Nucleus accumbens (tissue), 56 donors: ENCODE results near the gene ATP10A.

Experiments
- DNase-seq, 56 donors: peaks; one replicate each; lab custom pipeline; 2025; lab: John Stamatoyannopoulos, UW

Gene ATP10A

DNA sequence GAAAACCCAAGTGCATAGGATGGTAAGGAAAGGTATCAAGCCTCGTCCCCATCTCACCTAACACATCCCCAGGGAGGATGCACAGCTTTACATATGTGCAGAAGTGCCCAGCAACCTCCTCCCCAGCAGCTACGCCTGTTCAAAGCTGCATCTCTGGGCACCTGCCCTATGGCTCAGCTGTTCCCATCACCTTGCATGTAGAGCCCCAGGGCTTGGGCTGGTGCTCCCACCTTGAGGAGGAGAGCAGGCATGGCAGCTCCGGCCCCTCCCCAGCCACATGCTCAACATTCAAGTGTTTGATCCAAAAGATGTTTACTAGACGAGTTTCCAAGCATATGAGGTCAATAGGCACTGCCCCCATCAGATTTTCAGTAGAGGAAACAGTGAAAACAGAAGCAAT is 173.5 kb downstream of the ATP10A start:
- no peak for DNase-seq

- no peak for DNase-seq
These were observed 175.0 kb downstream of the ATP10A start for GRCh38 chr15:25688166-25688565.

GRCh38 chr15:25687689-25688088 is 175.4 kb downstream of the ATP10A start:
- no peak for DNase-seq

- DNase-seq, result no peak
These were observed 175.9 kb downstream of the ATP10A start for GRCh38 chr15:25687276-25687675.

GRCh38 chr15:25686780-25687179 is 176.3 kb downstream of the ATP10A start:
- no peak for DNase-seq

DNA sequence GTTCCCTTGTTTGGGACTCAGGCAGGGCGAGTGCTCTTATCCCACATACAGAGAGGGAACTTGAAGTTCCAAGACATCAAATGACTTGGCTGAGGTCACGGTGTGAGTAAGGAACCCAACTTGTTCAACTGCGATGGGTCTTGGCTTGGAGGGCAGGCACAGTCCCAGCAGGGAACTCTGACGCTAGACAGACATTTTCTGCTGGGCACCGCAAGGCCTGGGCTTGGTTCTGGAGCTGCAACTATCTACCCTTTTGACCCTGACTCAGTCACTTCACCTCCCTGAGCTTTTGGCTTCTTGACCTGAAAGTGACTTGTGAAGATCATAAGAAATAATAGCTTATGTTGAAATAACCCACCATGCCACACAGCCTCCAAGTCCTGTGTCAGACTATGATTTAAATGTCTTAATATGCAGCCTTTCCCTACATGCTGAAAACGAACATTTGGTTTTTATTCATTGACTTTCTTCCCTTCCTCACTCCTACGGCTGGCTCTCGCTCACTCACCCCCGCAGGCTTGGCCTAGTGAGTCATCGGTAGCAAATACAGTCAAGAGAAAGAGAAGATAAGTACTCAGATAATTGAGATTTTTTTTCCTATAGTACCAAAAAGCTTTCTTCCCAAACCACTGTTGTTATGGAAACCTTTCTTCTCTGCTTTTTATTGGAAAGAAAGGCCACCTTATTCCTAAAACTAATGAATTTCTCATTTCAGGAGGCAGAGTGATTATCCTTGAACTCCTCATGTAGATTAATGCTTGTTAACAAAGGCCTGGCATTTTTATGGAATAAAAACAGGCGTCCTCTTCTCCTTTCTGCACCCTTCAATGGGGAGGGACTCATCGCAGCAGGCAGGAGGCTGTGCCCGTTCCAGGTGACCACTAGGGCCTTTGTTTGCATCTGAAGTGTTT is 178.4 kb downstream of the ATP10A start:
- peak in 31 of 56 donors; percentile 6 to 84 (median 47) for DNase-seq

GRCh38 chr15:25683911-25684310 is 179.2 kb downstream of the ATP10A start:
- DNase-seq, result no peak

DNA sequence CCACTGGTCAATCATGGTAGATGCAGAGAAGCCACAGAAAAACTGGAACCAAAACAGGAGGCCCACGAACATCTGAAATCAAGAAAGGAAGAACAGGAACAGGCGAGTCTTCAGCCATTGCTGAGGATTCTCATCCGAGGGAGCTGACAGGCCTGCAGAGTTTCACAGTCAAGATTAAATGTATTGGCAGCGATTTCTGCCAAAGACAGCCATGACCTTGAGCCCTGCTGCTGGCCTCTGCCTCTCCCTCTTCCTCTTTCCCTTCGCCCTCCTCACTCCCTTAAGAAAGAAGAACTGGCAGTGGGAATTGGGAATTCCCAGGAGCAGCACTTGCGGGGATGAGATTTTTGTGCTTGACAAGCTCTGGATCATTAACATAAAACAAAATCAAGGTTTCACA is 179.7 kb downstream of the ATP10A start:
- DNase-seq, result no peak

- DNase-seq, result peak in 13 of 56 donors; percentile 7 to 52 (median 29)
These were observed 180.8 kb downstream of the ATP10A start for GRCh38 chr15:25682340-25682739.

DNA sequence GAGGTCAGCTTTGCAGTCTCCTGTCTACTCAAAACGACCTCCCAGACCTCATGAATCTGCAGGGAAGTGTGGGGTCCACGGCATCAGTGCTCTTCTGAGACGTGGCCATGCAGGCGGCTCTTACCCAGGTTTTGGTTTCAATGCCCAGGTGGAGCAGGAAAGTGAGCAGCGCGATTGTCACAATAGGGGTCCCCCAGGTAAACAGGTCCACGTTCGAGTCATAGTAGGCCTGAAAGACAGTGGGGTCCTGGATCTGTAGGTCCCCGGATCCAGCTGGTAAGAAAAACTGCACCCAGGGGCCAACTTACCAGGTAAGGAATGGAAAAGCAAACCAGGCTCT is 182.5 kb downstream of the ATP10A start:
- DNase-seq, result no peak

- no peak for DNase-seq
These were observed 183.0 kb downstream of the ATP10A start for GRCh38 chr15:25679964-25680685.

DNA sequence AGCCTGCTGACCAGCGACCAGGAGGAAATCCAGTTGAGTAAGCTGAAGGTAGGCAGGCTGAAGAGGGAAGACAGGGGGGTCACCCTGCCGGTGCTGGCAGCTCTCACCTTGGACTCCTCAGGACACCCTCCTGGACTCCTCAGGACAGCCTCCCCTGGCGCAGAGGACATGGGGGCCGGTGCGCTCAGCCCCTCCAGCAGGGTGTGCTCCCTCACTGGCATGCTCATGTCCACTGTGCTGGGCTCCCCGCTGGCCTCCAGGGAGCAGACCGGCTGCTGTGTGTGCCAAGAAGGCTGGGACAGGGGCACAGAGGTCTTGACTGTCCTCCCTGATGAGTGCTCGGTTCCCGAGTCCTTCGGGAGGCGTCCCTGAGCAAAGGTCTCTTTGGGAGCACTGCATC is 183.6 kb downstream of the ATP10A start:
- DNase-seq, result no peak

DNA sequence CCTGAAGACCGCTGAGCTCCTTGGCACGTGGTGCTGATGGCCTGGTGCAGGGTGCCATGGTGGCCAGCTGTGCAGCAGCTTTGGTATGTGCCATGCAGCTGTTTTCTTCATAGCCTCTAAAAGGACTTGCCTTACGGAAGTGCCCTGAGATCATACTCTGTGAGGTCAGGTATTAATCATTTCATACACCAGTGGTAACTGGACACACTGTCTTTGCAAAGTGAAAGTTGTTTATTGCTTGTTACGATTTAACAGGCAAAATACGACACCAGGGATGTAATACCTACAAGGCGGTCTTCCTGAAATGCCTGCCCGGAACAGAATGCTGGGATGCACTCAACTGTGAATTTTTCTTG is 184.6 kb downstream of the ATP10A start:
- DNase-seq, result no peak

DNA sequence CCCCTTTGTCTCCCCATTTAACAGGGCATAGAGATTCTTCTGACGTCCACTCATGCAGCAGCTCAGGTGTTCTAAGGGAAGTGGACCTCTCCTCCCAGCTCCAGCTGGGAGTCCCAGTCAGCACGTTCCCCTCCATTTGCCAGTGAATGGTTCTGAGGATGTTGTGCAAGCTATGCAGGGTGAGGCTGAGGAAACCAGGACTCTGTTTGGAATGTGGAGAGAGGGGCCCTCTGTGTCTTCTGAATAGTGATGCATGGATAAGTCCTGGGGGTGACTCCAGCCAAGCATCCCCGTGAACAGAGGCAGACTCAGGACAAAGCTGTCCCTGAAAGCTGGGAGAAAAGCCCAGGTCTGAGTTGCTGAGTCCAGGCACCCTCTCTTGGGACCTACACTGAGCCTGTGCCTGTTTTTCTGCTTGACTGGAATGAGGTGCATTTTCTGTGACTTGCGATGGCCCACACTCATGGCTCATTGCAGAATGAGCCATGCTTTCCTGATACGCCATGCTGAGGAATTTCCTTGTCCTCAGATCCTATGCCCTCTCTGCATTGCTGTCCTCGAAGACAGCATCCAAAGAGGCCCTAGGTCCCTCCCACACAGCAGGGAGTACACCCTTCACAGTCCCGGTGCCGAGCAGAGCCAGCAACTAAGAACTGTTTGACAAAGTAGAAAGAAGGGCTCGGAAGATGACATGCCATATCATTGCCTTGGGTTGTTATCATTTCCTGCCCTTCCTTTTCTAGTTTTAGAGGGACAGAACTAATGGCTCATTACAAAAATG is 185.2 kb downstream of the ATP10A start:
- DNase-seq, result no peak

GRCh38 chr15:25676070-25676469 is 187.1 kb downstream of the ATP10A start:
- DNase-seq, result no peak

GRCh38 chr15:25675396-25675795 is 187.7 kb downstream of the ATP10A start:
- DNase-seq, result no peak

DNA sequence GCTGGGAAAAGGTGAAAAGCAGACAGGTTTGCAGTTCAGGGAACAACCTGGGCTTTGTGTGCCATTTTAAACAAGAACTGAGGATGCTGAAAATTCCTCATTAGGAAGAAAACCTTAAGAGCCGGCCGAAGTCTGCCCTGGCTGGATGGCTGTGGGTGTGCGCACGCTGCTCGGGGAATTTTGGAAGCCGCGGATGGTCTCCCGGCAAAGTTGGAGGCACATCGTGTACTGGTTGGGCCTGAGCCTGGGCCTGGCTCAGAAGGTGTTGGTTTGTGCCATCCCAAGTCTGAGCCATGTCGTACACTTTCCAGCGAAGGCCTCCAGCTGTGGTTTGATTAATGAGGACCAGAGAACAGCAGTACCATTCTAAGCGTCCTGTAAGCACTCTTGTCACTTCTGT is 188.2 kb downstream of the ATP10A start:
- peak in 28 of 56 donors; percentile 8 to 73 (median 42) for DNase-seq

DNA sequence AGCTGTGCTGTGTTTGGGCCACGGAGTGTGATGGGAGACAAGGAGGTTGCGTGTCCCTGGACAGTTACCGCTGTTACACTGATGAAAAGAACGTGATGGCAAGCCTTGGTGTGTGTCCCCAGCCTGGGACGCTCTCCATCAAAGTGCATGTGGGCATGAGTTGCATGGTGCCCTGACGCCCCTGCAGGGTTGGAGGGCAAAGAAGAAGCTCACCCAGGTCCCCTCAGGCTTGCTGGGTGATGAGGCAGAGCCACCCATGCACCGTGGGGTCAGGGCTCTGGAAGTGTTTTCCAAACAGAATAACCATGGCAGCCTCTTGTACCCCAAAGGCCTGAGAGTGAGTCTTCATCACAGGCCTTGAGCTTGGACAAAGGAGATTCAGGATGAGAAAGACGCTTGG is 189.2 kb downstream of the ATP10A start:
- no peak for DNase-seq

- DNase-seq, result no peak
These were observed 189.8 kb downstream of the ATP10A start for GRCh38 chr15:25673351-25673750.

DNA sequence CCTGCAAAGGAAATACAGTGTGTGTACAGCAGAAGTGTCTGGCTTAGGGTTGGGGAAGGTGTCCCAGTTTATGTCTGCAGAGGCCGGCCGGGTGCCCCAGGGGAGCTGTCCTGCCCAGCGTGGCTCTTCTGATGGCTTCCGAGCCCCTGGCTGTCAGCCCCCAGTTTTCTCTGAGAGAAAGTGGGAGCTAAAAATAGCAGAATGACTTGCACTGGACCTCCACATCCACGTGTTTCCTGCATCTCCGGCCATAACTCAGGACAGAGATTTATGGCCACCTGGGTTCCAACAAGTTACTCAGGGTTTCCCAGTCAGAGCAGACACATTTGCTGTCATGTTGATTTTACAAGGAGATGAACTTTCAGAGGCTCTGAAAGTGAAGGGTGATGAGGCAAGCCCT is 192.0 kb downstream of the ATP10A start:
- no peak for DNase-seq

DNA sequence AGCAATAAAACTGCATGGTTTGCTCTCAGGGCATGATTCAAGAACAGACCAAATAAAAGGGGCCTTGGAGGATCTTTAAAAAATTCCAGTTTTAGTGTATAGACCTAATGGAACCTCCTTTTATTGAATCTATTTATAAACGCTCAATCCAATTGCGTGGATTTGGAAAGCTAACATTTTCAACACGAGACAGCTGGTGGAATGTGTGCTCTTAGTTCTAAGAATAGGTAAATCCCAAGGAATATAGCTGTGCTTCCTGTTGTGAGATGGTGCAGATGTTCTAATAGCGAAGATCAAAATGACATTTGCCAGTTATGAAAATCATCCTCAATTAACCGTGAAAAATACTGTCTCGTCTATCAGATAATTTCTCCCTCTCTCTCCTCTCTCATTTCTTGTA is 192.5 kb downstream of the ATP10A start:
- DNase-seq, result no peak
